Measurements from ENCODE around the gene ADH5. TPM values are rescaled to one million over a fixed set of nuclear protein-coding genes. Genes with fewer than 3 reads are reported as not detected.

Gene ADH5
- total and polyA plus RNA-seq, 2 donors from 2014 or later = 139 to 270 TPM

GRCh38 chr4:99079625-99080295 lies 8.8 kb downstream of the ADH5 start:
- DNase-seq (no peak), FAIRE-seq (no peak)
- no peaks in the 10 kb centered on the region for H3K9me3 ChIP-seq (ENCODE audit: control insufficient read depth in 2 of 3, insufficient read depth in 1 of 3, low read length in 3 of 3)
- intact Hi-C loops (cut with DNase I) = no loop called here
- TF ChIP-seq CTCF (IDR thresholded peaks at IDR 0.05; ENCODE audit: borderline replicate concordance, extremely low read depth, insufficient read depth) = no peak
- H3K4me3 ChIP-seq (ENCODE audit: low read length in 3 of 3) = no peak overlapping the region
- H3K4me1 ChIP-seq (ENCODE audit: control insufficient read depth in 2 of 3, insufficient read depth in 2 of 3, low read depth in 1 of 3, low read length in 3 of 3) = no peaks in the 10 kb centered on the region
- H3K27ac ChIP-seq (ENCODE audit: low read depth in 2 of 2, low read length in 2 of 2) = no peak overlapping the region
- H3K27me3 ChIP-seq (ENCODE audit: control insufficient read depth, insufficient read depth, low read length) = no peaks in the 10 kb centered on the region
- H3K9ac ChIP-seq (ENCODE audit: low read length in 3 of 3) = no peak overlapping the region
- H3K36me3 ChIP-seq (ENCODE audit: control insufficient read depth in 2 of 3, insufficient read depth in 3 of 3, low read length in 3 of 3) = peaks cover 11 to 60% (median 30%) of the 10 kb centered on the region in 3 donors

DNA sequence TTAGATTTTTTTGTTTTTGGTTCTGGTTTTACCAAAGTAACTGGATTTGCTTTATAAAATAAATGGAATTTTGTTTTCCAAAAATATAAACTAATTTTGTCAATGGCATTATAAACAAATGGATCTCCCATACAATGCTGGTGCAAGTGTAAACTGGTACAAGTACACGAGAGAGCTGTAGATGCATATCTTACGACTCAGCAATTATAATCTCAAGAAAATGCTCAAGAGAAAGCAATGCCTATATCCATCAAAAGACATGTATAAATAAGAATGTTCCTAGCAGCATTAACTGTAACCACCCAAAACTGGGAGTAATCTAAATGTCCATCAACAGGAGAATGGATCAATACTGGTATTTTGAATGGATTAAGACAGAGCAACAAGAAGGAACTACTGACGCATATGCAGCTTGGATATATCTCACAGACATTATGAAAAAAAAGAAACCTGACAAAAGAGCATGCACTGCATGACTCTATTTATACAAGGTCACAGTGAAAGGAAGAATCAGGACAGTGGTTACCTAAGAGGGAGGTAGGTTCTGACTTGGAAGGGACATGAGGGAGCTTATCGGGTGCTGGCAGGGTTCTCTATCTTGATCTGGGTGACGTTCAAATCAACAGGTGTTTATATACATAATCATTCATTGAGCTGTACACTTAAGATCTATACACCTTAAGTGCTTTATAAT lies 9.5 kb downstream of the ADH5 start:
- FAIRE-seq = no peak
- peaks cover 10 to 60% (median 29%) of the 10 kb centered on the region in 3 donors for H3K36me3 ChIP-seq (ENCODE audit: control insufficient read depth in 2 of 3, insufficient read depth in 3 of 3, low read length in 3 of 3)

DNA sequence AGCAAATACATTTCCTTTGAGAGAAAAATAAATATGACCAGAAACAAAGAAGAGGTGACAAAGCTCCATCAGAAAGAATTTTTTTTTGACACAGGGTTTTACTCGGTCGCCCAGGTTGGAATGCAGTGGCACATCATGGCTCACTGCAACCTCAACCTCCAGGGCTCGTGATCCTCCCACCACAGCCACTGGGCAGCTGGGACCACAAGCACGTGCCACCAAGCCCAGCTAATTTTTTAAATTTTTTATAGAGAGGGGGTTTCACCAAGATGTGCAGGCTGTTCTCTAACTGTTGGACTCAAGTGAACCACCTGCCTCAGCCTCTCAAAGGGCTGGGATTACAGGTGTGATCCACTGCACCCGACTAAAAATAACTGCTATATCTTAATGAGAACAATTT lies 10.3 kb downstream of the ADH5 start:
- Histone ChIP-seq H3K4me1 (ENCODE audit: control insufficient read depth in 2 of 3, insufficient read depth in 2 of 3, low read depth in 1 of 3, low read length in 3 of 3) (no peaks in the 10 kb centered on the region), H3K27ac (ENCODE audit: low read depth in 2 of 2, low read length in 2 of 2) (no peak overlapping the region), H3K36me3 (ENCODE audit: control insufficient read depth in 2 of 3, insufficient read depth in 3 of 3, low read length in 3 of 3) (peaks cover 13 to 61% (median 30%) of the 10 kb centered on the region in 3 donors), H3K4me3 (ENCODE audit: low read length in 3 of 3) (no peak overlapping the region), H3K9ac (ENCODE audit: low read length in 3 of 3) (no peak overlapping the region), H3K27me3 (ENCODE audit: control insufficient read depth, insufficient read depth, low read length) (no peaks in the 10 kb centered on the region), H3K9me3 (ENCODE audit: control insufficient read depth in 2 of 3, insufficient read depth in 1 of 3, low read length in 3 of 3) (no peaks in the 10 kb centered on the region)
- no peak for TF ChIP-seq CTCF (IDR thresholded peaks at IDR 0.05; ENCODE audit: borderline replicate concordance, extremely low read depth, insufficient read depth)
- no peak for DNase-seq
- intact Hi-C loops (cut with DNase I) = no loop called here
- no peak for FAIRE-seq

More for the DNA sequence above, 9.5 kb downstream of the ADH5 start:
- Histone ChIP-seq H3K27me3 (ENCODE audit: control insufficient read depth, insufficient read depth, low read length) (no peaks in the 10 kb centered on the region), H3K9me3 (ENCODE audit: control insufficient read depth in 2 of 3, insufficient read depth in 1 of 3, low read length in 3 of 3) (no peaks in the 10 kb centered on the region), H3K9ac (ENCODE audit: low read length in 3 of 3) (no peak overlapping the region), H3K27ac (ENCODE audit: low read depth in 2 of 2, low read length in 2 of 2) (no peak overlapping the region), H3K4me1 (ENCODE audit: control insufficient read depth in 2 of 3, insufficient read depth in 2 of 3, low read depth in 1 of 3, low read length in 3 of 3) (no peaks in the 10 kb centered on the region), H3K4me3 (ENCODE audit: low read length in 3 of 3) (no peak overlapping the region)
- DNase-seq = no peak
- TF ChIP-seq CTCF (IDR thresholded peaks at IDR 0.05; ENCODE audit: borderline replicate concordance, extremely low read depth, insufficient read depth) = no peak
- intact Hi-C loops (cut with DNase I) = no loop called here

Measured in kidney (tissue), 14 donors.